GM23338 (cell line): ENCODE results near the gene ATP1B3. TPM values are rescaled to one million over a fixed set of nuclear protein-coding genes. Genes with fewer than 3 reads are reported as not detected.

Source experiments
- ATAC-seq: fragments of 200-7000 bp; cut with Tn5 transposase; 3 replicates; pipeline ENCODE4 v1.9.1; 2020
- DNase-seq: peaks from one replicate; pipeline ENCODE4 v3.0.0-alpha.2; 2015; ENCODE audit warnings: low spot score
- H2AFZ ChIP-seq: fragments of 200-600 bp; sonication (generic); 2 replicates; pipeline ENCODE4 v1.8.0; 2016; ENCODE audit warnings: antibody characterized with exemption, mild to moderate bottlenecking, moderate library complexity
- H3F3A ChIP-seq: fragments of 200-600 bp; sonication (generic); replicated peaks from 2 replicates; pipeline ENCODE4 v1.8.0; 2017; ENCODE audit warnings: antibody characterized with exemption, mixed run types, low read depth
- H3K27ac ChIP-seq: fragments of 200-600 bp; sonication (generic); 2 replicates; pipeline ENCODE4 v1.6.1; 2016; ENCODE audit warnings: low read depth
- H3K27me3 ChIP-seq: fragments of 200-600 bp; sonication (generic); 2 replicates; pipeline ENCODE4 v1.8.0; 2016; ENCODE audit warnings: mild to moderate bottlenecking, mixed run types, moderate library complexity; ENCODE audit not compliant: insufficient read depth
- H3K36me3 ChIP-seq: fragments of 200-600 bp; sonication (generic); 2 replicates; pipeline ENCODE4 v1.8.0; 2016; ENCODE audit warnings: mild to moderate bottlenecking; ENCODE audit not compliant: insufficient read depth
- H3K4me1 ChIP-seq: fragments of 200-600 bp; sonication (generic); 2 replicates; pipeline ENCODE4 v1.8.0; 2016; ENCODE audit warnings: mild to moderate bottlenecking, moderate library complexity; ENCODE audit not compliant: insufficient read depth
- H3K4me2 ChIP-seq: fragments of 200-600 bp; sonication (generic); 2 replicates; pipeline ENCODE4 v1.7.1; 2017; ENCODE audit warnings: mixed run types
- H3K4me3 ChIP-seq: fragments of 200-600 bp; sonication (generic); 2 replicates; pipeline ENCODE4 v1.6.1; 2016; ENCODE audit warnings: mixed run types
- H3K79me2 ChIP-seq: fragments of 200-600 bp; sonication (generic); replicated peaks from 2 replicates; pipeline ENCODE4 v1.8.0; 2017; ENCODE audit warnings: mild to moderate bottlenecking; ENCODE audit not compliant: insufficient read depth
- H3K9me2 ChIP-seq: fragments of 200-600 bp; sonication (generic); 2 replicates; pipeline ENCODE4 v1.8.0; 2017; ENCODE audit not compliant: insufficient read depth
- H4K20me1 ChIP-seq: fragments of 200-600 bp; sonication (generic); replicated peaks from 2 replicates; pipeline ENCODE4 v1.8.0; 2017; ENCODE audit warnings: mild to moderate bottlenecking; ENCODE audit not compliant: insufficient read depth
- H3K27ac Mint-ChIP-seq: 2 replicates; pipeline ENCODE4 v1.8.0; 2020; ENCODE audit warnings: inconsistent platforms, mild to moderate bottlenecking, moderate library complexity, mixed read lengths
- H3K27me3 Mint-ChIP-seq: 3 replicates; pipeline ENCODE4 v1.8.0; 2022; ENCODE audit warnings: low read depth, mild to moderate bottlenecking, moderate library complexity, mixed read lengths, inconsistent platforms; ENCODE audit not compliant: insufficient read depth, poor library complexity
- H3K36me3 Mint-ChIP-seq: 3 replicates; pipeline ENCODE4 v1.8.0; 2021; ENCODE audit warnings: low read depth, mild to moderate bottlenecking, inconsistent platforms, moderate library complexity, mixed read lengths
- H3K4me1 Mint-ChIP-seq: 3 replicates; pipeline ENCODE4 v1.8.0; 2020; ENCODE audit warnings: mild to moderate bottlenecking, inconsistent platforms, mixed read lengths
- H3K4me3 Mint-ChIP-seq: 3 replicates; pipeline ENCODE4 v1.8.0; 2021; ENCODE audit warnings: moderate library complexity, mild to moderate bottlenecking, inconsistent platforms, mixed read lengths
- H3K9me3 Mint-ChIP-seq: 3 replicates; pipeline ENCODE4 v1.8.0; 2020; ENCODE audit warnings: moderate library complexity, mild to moderate bottlenecking, inconsistent platforms, mixed read lengths
- CTCF ChIP-seq, 2 experiments: fragments of 200-600 bp in 1 of 2; sonication (generic) in 1 of 2; conservative IDR thresholded peaks; 2 replicates each; pipeline versions ENCODE4 v1.5.1 to v1.6.1; 2016 to 2017; ENCODE audit warnings: antibody characterized with exemption in 2 of 2, low read depth in 2 of 2, mild to moderate bottlenecking in 2 of 2, moderate library complexity in 1 of 2
- ETS1 ChIP-seq: IDR thresholded peaks from 2 replicates; pipeline ENCODE4 v1.6.1; 2016; ENCODE audit warnings: antibody characterized with exemption
- EZH2 ChIP-seq: fragments of 200-600 bp; sonication (generic); IDR thresholded peaks from one replicate; pipeline ENCODE4 v1.8.0; 2017; ENCODE audit warnings: antibody characterized with exemption, mild to moderate bottlenecking, low read depth; ENCODE audit not compliant: unreplicated experiment
- EZH2phosphoT487 ChIP-seq: fragments of 200-600 bp; sonication (generic); IDR thresholded peaks from one replicate; pipeline ENCODE4 v1.8.1; 2018; ENCODE audit warnings: antibody characterized with exemption; ENCODE audit not compliant: unreplicated experiment
- JUNB ChIP-seq: IDR thresholded peaks from one replicate; pipeline ENCODE4 v1.6.1; 2016; ENCODE audit warnings: antibody characterized with exemption; ENCODE audit not compliant: unreplicated experiment
- NANOG ChIP-seq: IDR thresholded peaks from 2 replicates; pipeline ENCODE4 v1.6.1; 2016; ENCODE audit warnings: antibody characterized with exemption, borderline replicate concordance
- POLR2AphosphoS5 ChIP-seq: IDR thresholded peaks from 2 replicates; pipeline ENCODE4 v1.6.1; 2016; ENCODE audit warnings: antibody characterized with exemption, low read depth
- REST ChIP-seq: IDR thresholded peaks from one replicate; pipeline ENCODE4 v1.6.1; 2018; ENCODE audit warnings: antibody characterized with exemption; ENCODE audit not compliant: unreplicated experiment
- ZNF114 ChIP-seq: fragments of 250-450 bp; sonication (Bioruptor Pico); IDR thresholded peaks from 2 replicates; pipeline ENCODE4 v1.5.0; 2020; ENCODE audit warnings: mild to moderate bottlenecking, moderate library complexity
- ZNF331 ChIP-seq: fragments of 250-450 bp; sonication (Bioruptor Pico); IDR thresholded peaks from 2 replicates; pipeline ENCODE4 v1.5.0; 2020; ENCODE audit warnings: low read depth, mild to moderate bottlenecking, moderate library complexity
- polyA plus RNA-seq: library from polyadenylated mRNA; unstranded; fragments of >200 nt; fragmentation: Nextera tagmentation; extraction: Ambion mirVana; gene quantifications from 2 replicates; pipeline ENCODE4 v1.2.1, GENCODE V29; 2016
- total RNA-seq: library from RNA; depleted of rRNA; stranded (reverse); fragments of >200 nt; shearing (Covaris generic); gene quantifications from 2 replicates; pipeline ENCODE4 v1.2.3, GENCODE V29; 2014

ATP1B3 gene
- total and polyA plus RNA-seq, 2 experiments from 2014 or later = 135 to 315 TPM

GRCh38 chr3:141960731-141961130, 84.3 kb downstream of the ATP1B3 start:
- Histone ChIP-seq H3K36me3 (peaks cover 23% of the 10 kb centered on the region), H3K79me2 (no peaks in the 10 kb centered on the region), H3K9me2 (no peaks in the 10 kb centered on the region), H3K4me3 (no peak overlapping the region), H3K4me1 (no peaks in the 10 kb centered on the region), H3F3A (no peaks in the 10 kb centered on the region; the same call in none of the 2 replicates), H3K27me3 (no peaks in the 10 kb centered on the region), H3K27ac (no peak overlapping the region), H3K4me2 (no peak overlapping the region), H4K20me1 (no peaks in the 10 kb centered on the region; the same call in 1 of the 2 replicates), H2AFZ (no peak overlapping the region)
- Mint-ChIP-seq H3K36me3 (peaks cover 77% of the 10 kb centered on the region; the same call in 2 of the 3 replicates), H3K4me3 (no peak overlapping the region), H3K27ac (no peak overlapping the region), H3K27me3 (peaks cover 11% of the 10 kb centered on the region), H3K9me3 (no peaks in the 10 kb centered on the region), H3K4me1 (no peaks in the 10 kb centered on the region)
- no peak for TF ChIP-seq ZNF331 (CRISPR knock-in tag)
- no peak for TF ChIP-seq ETS1
- no peak for TF ChIP-seq REST
- no peak for TF ChIP-seq CTCF (conservative IDR thresholded peaks at IDR 0.05; ENCODE audit: low read depth in 2 of 2)
- TF ChIP-seq ZNF114 (CRISPR knock-in tag) = no peak
- no peak for TF ChIP-seq EZH2phosphoT487
- TF ChIP-seq JUNB = no peak
- TF ChIP-seq NANOG = no peak
- TF ChIP-seq POLR2AphosphoS5 = no peak
- no peak for TF ChIP-seq EZH2
- no peak for ATAC-seq
- DNase-seq = no peak
